ENCODE measurements around the gene LRRC71. TPM values are rescaled to one million over a fixed set of nuclear protein-coding genes. Genes with fewer than 3 reads are reported as not detected.

Gene LRRC71
- total and polyA plus RNA-seq, 7 donors: 0.07 TPM; not detected in 6

- H3K9me3 ChIP-seq: no peaks in the 10 kb centered on the region
- no peaks in the 10 kb centered on the region for H3K4me1 ChIP-seq
- H3K4me3 ChIP-seq: no peak overlapping the region
- TF ChIP-seq CTCF (IDR thresholded peaks at IDR 0.05): no peak
- TF ChIP-seq EP300 (IDR thresholded peaks at IDR 0.05): no peak
- no peak for TF ChIP-seq POLR2A (IDR thresholded peaks at IDR 0.05)
- no peak for TF ChIP-seq POLR2AphosphoS5 (IDR thresholded peaks at IDR 0.05)
- H3K36me3 ChIP-seq: peaks cover 0 to 4% (median 0%) of the 10 kb centered on the region in 4 donors
- no peak for DNase-seq
- 65 to 66% methylated on average over 6 of the region's 6 CpGs for WGBS, 2 donors
- peaks cover 0 to 15% (median 6%) of the 10 kb centered on the region in 3 donors for H3K27me3 ChIP-seq
- no peak overlapping the region for H3K27ac ChIP-seq
- intact Hi-C loops (cut with DNase I): loop anchor here (5.0 kb wide), 1 partner anchor 161 kb away; no protein-coding TSS in a partner anchor
These were observed 8.7 kb upstream of the LRRC71 start for GRCh38 chr1:156911577-156912298.

- DNase-seq: no peak
- Histone ChIP-seq H3K27ac (no peak overlapping the region), H3K27me3 (peaks cover 0 to 15% (median 6%) of the 10 kb centered on the region in 3 donors), H3K9me3 (no peaks in the 10 kb centered on the region), H3K36me3 (peaks cover 0 to 4% (median 0%) of the 10 kb centered on the region in 4 donors), H3K4me3 (no peak overlapping the region), H3K4me1 (no peaks in the 10 kb centered on the region)
- TF ChIP-seq POLR2AphosphoS5 (IDR thresholded peaks at IDR 0.05) (no peak), POLR2A (IDR thresholded peaks at IDR 0.05) (no peak), CTCF (IDR thresholded peaks at IDR 0.05) (no peak), EP300 (IDR thresholded peaks at IDR 0.05) (no peak)
- WGBS, 2 donors: 74 to 87% methylated on average over 2 of the region's 2 CpGs
- intact Hi-C loops (cut with DNase I): loop anchor here (5.0 kb wide), 1 partner anchor 160 kb away; no protein-coding TSS in a partner anchor
These were observed 8.1 kb upstream of the LRRC71 start for GRCh38 chr1:156912310-156912709.

- H3K27ac ChIP-seq: no peak overlapping the region
- TF ChIP-seq POLR2A (IDR thresholded peaks at IDR 0.05): no peak
- TF ChIP-seq CTCF (IDR thresholded peaks at IDR 0.05): no peak
- TF ChIP-seq EP300 (IDR thresholded peaks at IDR 0.05): no peak
- no peak for TF ChIP-seq POLR2AphosphoS5 (IDR thresholded peaks at IDR 0.05)
- 55 to 78% methylated on average over 23 to 24 of the region's 24 CpGs for WGBS, 2 donors
- H3K4me3 ChIP-seq: no peak overlapping the region
- peaks cover 0 to 4% (median 0%) of the 10 kb centered on the region in 4 donors for H3K36me3 ChIP-seq
- H3K9me3 ChIP-seq: no peaks in the 10 kb centered on the region
- intact Hi-C loops (cut with DNase I): loop anchor here (5.0 kb wide), 1 partner anchor 159 kb away; no protein-coding TSS in a partner anchor
- H3K4me1 ChIP-seq: no peaks in the 10 kb centered on the region
- peaks cover 0 to 15% (median 6%) of the 10 kb centered on the region in 3 donors for H3K27me3 ChIP-seq
- no peak for DNase-seq
These were observed 7.3 kb upstream of the LRRC71 start for GRCh38 chr1:156912861-156913808.

- Histone ChIP-seq H3K9me3 (no peaks in the 10 kb centered on the region), H3K27ac (no peak overlapping the region), H3K36me3 (peaks cover 0 to 4% (median 0%) of the 10 kb centered on the region in 4 donors), H3K27me3 (peaks cover 0 to 15% (median 6%) of the 10 kb centered on the region in 3 donors), H3K4me3 (no peak overlapping the region), H3K4me1 (no peaks in the 10 kb centered on the region)
- WGBS, 2 donors: 83 to 92% methylated on average over 13 of the region's 13 CpGs
- intact Hi-C loops (cut with DNase I): loop anchor here (5.0 kb wide), 1 partner anchor 158 kb away; no protein-coding TSS in a partner anchor
- no peak for DNase-seq
- TF ChIP-seq POLR2AphosphoS5 (IDR thresholded peaks at IDR 0.05) (no peak), CTCF (IDR thresholded peaks at IDR 0.05) (no peak), EP300 (IDR thresholded peaks at IDR 0.05) (no peak), POLR2A (IDR thresholded peaks at IDR 0.05) (no peak)
These were observed 6.5 kb upstream of the LRRC71 start for GRCh38 chr1:156913809-156914387.
